SK-N-SH (cell line): Measurements from ENCODE around the gene NSD1.

Experiments used
- CTCF ChIP-seq: fragments of 200-600 bp; sonication (generic); IDR thresholded peaks from 2 replicates; pipeline ENCODE4 v1.6.1; 2017; ENCODE audit warnings: antibody characterized with exemption, mild to moderate bottlenecking, moderate library complexity
- EZH2phosphoT487 ChIP-seq: fragments of 200-600 bp; sonication (generic); IDR thresholded peaks from 2 replicates; pipeline ENCODE4 v1.6.1; 2017; ENCODE audit warnings: low read depth, mixed run types, mild to moderate bottlenecking, antibody characterized with exemption, moderate library complexity, borderline replicate concordance
- FOXJ3 ChIP-seq: sonication (generic); formaldehyde crosslinking; IDR thresholded peaks from 2 replicates; pipeline ENCODE4 v1.5.1; 2020; ENCODE audit warnings: mild to moderate bottlenecking, missing genetic modification reagents
- JUND ChIP-seq: IDR thresholded peaks from 2 replicates; pipeline ENCODE4 v1.4.0; 2012
- MEF2A ChIP-seq: IDR thresholded peaks from 2 replicates; pipeline ENCODE4 v1.4.0; 2012; ENCODE audit warnings: low read depth, borderline replicate concordance
- MXI1 ChIP-seq: IDR thresholded peaks from 2 replicates; pipeline ENCODE4 v1.6.1; 2012; ENCODE audit warnings: mild to moderate bottlenecking, low read depth, low read length, improper control_type of control experiment
- NRF1 ChIP-seq: IDR thresholded peaks from 2 replicates; pipeline ENCODE4 v1.6.1; 2012; ENCODE audit warnings: low read depth, mild to moderate bottlenecking, low read length
- RAD21 ChIP-seq: IDR thresholded peaks from 2 replicates; pipeline ENCODE4 v1.6.1; 2012; ENCODE audit warnings: mild to moderate bottlenecking, low read length
- RXRA ChIP-seq: IDR thresholded peaks from 2 replicates; pipeline ENCODE4 v1.4.0; 2012; ENCODE audit warnings: low read depth, mild to moderate bottlenecking, borderline replicate concordance
- TCF12 ChIP-seq: IDR thresholded peaks from 2 replicates; pipeline ENCODE4 v1.4.0; 2012
- YY1 ChIP-seq: IDR thresholded peaks from 2 replicates; pipeline ENCODE4 v1.4.0; 2012; ENCODE audit warnings: low read depth, mild to moderate bottlenecking
- ZBTB33 ChIP-seq: IDR thresholded peaks from 2 replicates; pipeline ENCODE4 v1.4.0; 2012; ENCODE audit warnings: low read depth, borderline replicate concordance
- TF ChIP-seq, protein P1 (sequence below): IDR thresholded peaks from 2 replicates; pipeline ENCODE4 v1.4.0; 2012; ENCODE audit warnings: low read depth

DNA sequence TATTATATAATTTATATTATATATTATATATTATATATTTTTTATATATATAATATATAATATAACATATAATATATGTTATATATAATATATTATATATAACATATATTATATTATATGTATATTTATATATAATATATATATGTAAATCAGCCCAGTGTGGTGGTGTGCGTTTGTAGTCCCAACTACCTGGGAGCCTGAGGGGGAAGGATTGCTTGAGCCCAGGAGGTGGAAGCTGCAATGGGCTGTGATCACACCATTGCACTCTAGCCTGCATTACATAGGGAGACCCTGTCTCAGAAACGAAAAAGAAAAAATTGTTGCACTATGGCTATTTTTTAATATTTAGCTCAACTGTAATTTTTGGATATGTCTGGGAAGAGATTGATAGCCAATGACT lies 52.4 kb downstream of the NSD1 start:
- TF ChIP-seq CTCF = no peak
- no peak for TF ChIP-seq NRF1
- no peak for TF ChIP-seq TCF12
- no peak for TF ChIP-seq MXI1
- TF ChIP-seq RXRA = no peak
- TF ChIP-seq EZH2phosphoT487 = no peak
- TF ChIP-seq FOXJ3 (CRISPR knock-in tag) = no peak
- TF ChIP-seq MEF2A = no peak
- no peak for TF ChIP-seq ZBTB33
- TF ChIP-seq JUND = no peak
- no peak for TF ChIP-seq RAD21
- TF ChIP-seq YY1 = no peak
- TF ChIP-seq, protein P1, sequence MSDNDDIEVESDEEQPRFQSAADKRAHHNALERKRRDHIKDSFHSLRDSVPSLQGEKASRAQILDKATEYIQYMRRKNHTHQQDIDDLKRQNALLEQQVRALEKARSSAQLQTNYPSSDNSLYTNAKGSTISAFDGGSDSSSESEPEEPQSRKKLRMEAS = no peak
